ENCODE data around the gene ALPK3.

Gene ALPK3

GRCh38 chr15:84816694-84817465 is at the start of gene ALPK3:
TSS of gene ALPK3 (plus strand) at chr15:84817356. CDS start at chr15:84817453, 97 bp downstream.
- peak; percentile 78 for DNase-seq

GRCh38 chr15:84772031-84772430 is 45.1 kb upstream of the ALPK3 start:
- DNase-seq, result no peak

- no peak for DNase-seq
Observed at GRCh38 chr15:84772467-84772866, 44.7 kb upstream of the ALPK3 start.

- no peak for DNase-seq
Observed at GRCh38 chr15:84773716-84774115, 43.4 kb upstream of the ALPK3 start.

GRCh38 chr15:84775867-84776449 is 41.2 kb upstream of the ALPK3 start:
- DNase-seq, result no peak

- DNase-seq, result no peak
Observed at GRCh38 chr15:84778194-84778593, 39.0 kb upstream of the ALPK3 start.

- DNase-seq, result no peak
Observed at GRCh38 chr15:84780492-84780891, 36.7 kb upstream of the ALPK3 start.

GRCh38 chr15:84781495-84781894 is 35.7 kb upstream of the ALPK3 start:
- DNase-seq, result no peak

GRCh38 chr15:84782346-84782745 is 34.8 kb upstream of the ALPK3 start:
- no peak for DNase-seq

GRCh38 chr15:84783493-84784251 is 33.5 kb upstream of the ALPK3 start:
- no peak for DNase-seq

GRCh38 chr15:84784262-84784661 is 32.9 kb upstream of the ALPK3 start:
- DNase-seq, result no peak

GRCh38 chr15:84785053-84785452 is 32.1 kb upstream of the ALPK3 start:
- DNase-seq, result no peak

GRCh38 chr15:84788500-84788899 is 28.7 kb upstream of the ALPK3 start:
- DNase-seq, result no peak

- DNase-seq, result no peak
Observed at GRCh38 chr15:84789762-84790161, 27.4 kb upstream of the ALPK3 start.

- no peak for DNase-seq
Observed at GRCh38 chr15:84790676-84791075, 26.5 kb upstream of the ALPK3 start.

- DNase-seq, result no peak
Observed at GRCh38 chr15:84791763-84792162, 25.4 kb upstream of the ALPK3 start.

GRCh38 chr15:84793431-84794161 is 23.6 kb upstream of the ALPK3 start:
- no peak for DNase-seq

- DNase-seq, result no peak
Observed at GRCh38 chr15:84794162-84794547, 23.0 kb upstream of the ALPK3 start.

- DNase-seq, result no peak
Observed at GRCh38 chr15:84795186-84795585, 22.0 kb upstream of the ALPK3 start.

- DNase-seq, result no peak
Observed at GRCh38 chr15:84797212-84797611, 19.9 kb upstream of the ALPK3 start.

- DNase-seq, result no peak
Observed at GRCh38 chr15:84797801-84798200, 19.4 kb upstream of the ALPK3 start.

- no peak for DNase-seq
Observed at GRCh38 chr15:84798436-84798946, 18.7 kb upstream of the ALPK3 start.
